Activated gamma-delta T cell treated with anti-CD3 and anti-CD28 coated beads, Interleukin-2, amount 50 U/mL, for 16 hours (primary cell): Measurements from ENCODE around the gene HSD17B13.
"Not testable (repeated sequence)": the region's sequence is repeated elsewhere in the genome, so short reads cannot be mapped to it uniquely, and the experiment has no call there.

Experiments
- DNase-seq: peaks from one replicate; pipeline ENCODE4 v3.0.0-alpha.2; 2020; ENCODE audit warnings: low read depth

The HSD17B13 gene

DNA sequence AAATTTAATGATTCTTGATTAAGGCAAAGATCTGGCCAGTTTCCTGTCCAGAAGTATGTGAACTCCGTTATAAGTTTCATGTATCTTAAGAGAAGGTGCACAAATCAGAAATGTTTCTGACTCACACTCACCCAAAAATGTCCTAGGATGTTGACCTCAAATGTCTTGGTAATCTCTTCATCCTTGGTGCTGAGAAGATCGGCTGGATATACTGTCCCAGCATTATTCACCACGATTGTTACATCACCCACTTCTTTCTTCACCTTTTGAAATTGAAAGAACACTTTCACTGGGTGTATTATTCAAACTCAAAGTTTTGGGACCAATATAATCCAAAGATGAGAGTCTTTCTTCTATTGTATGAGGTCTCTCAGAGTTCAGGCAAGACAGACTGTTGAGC is 5.7 kb downstream of the HSD17B13 start:
- no peak for DNase-seq

DNA sequence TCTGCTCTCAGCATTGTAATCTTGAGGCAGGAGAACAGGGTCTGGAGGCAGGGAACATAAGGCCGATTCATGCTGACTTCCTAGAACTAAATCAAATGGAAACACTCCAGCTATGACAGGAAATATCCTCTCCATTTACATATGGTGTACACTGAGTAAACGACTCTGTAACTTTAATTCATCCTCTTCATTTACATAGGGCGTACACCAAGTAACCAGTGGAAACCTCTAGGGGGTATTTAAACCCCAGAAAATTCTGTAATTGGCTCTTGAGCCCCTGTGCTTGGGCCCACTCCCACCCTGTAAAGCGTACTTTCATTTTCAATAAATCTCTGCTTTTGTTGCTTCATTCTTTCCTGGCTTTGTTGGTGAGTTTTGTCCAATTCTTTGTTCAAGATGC is 7.7 kb downstream of the HSD17B13 start:
- DNase-seq: not testable (repeated sequence)

DNA sequence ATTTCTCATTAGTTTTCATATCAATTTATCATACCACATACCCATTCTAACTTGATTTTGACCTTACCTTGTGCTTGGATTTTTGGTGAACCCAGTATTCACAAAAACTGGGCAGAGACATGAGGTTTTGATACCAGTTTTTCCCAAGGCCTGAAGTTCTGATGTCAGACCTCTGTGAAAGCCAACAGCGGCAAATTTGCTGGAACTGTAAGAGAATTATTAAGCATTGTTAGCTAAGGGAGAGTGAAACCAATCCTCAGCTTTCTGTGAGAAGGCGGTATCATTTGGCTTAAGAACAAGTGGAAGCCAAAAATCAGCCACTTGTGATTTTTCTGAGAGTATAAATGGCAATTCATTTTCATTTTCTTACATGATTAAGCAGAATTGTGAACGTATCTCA is 8.9 kb downstream of the HSD17B13 start:
- no peak for DNase-seq

DNA sequence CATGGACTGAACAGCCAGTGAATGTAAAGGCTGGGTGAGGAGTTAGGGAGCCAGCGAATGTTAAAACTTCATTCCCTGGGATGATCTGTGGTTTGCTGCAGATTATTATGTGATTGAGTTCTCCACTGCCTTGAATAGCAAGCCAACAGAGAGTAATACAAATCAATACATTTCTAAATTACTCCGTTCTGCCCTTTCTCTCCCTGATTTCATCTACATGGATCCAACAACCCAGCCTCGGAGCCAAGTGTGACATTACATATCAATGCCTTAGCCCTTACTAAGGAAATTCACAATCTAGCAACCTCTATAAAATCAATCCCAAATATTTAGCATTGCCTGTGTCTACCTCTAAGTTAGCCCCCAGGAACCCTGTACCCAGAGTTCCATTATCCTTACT is 11.0 kb downstream of the HSD17B13 start:
- no peak for DNase-seq

DNA sequence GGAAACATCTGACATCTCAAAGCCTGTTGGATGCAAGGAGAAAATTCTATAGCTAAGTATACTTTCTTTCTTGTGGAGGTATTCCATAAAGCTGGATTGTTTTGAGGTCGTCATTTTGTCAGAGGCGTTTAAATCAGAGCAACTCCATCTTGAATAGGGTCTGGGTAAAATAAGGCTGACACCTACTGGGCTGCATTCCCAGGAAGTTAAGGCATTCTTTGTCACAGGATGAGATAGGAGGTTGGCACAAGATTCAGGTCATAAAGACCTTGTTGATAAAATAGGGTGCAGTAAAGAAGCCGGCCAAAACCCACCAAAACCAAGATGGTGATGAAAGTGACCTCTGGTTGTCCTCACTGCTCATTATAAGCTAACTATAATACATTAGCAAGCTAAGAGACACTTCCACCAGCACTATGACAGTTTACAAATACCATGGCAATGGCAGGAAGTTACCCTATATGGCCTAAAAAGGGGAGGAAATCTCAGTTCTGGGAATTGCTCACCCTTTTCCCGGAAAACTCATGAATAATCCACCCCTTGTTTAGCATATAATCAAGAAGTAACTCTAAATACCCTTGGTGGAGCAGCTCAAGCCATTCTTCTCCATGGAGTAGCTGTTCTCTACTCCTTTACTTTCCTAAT is 11.9 kb downstream of the HSD17B13 start:
- no peak for DNase-seq

DNA sequence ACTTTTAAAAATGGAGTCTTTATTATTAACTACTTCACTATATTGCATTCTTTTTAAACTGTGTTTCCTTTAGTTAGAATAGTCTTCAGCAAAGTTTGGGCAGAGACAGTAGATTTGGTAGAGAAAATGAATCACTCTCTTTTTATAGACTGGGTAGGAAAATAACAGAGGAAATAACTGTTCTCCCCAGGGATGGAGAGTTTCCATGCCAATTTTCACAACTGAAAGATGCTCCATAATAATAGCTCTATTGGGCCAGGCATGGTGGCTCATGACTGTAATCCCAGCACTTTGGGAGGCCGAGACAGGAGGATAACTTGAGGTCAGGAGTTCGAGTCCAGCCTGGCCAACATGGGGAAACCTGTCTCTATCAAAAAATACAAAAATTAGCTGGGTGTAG is 13.1 kb downstream of the HSD17B13 start:
- DNase-seq: no peak

DNA sequence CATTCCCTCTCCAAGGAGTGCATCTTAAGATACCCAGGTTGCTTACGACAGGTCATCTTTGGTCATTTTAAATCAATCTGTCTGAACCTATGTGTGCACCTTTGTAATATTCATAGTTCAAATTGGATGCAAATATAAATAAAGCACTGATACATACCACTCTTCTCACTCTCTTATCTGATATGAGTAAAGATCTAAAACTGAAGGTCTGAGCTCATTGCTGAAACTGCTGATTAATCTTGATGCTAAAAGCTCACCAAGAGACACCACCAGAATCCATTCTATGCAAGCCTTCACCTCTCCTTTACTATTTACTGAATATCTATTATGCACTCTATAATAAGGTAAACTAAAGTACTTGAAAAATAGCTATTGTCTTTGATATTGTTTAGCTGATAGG is 16.6 kb downstream of the HSD17B13 start:
- DNase-seq: no peak

DNA sequence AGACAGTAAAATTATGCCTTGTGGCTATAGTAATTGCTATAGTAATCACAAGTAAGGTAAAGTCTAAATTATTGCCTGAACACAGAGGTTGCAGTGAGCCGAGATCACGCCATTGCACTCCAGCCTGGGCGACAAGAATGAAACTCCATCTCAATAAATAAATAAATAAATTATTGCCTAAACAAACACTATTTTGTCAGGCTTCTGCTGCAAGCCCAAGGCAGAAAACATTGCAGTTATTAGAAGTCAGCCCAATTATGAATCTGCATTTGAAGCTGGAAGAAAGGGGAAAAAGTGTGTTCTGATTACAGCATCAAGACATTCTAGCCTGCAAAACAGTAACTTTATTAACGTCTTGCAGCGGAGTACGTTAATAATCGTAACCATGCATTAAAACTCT is 17.1 kb downstream of the HSD17B13 start:
- DNase-seq: no peak

DNA sequence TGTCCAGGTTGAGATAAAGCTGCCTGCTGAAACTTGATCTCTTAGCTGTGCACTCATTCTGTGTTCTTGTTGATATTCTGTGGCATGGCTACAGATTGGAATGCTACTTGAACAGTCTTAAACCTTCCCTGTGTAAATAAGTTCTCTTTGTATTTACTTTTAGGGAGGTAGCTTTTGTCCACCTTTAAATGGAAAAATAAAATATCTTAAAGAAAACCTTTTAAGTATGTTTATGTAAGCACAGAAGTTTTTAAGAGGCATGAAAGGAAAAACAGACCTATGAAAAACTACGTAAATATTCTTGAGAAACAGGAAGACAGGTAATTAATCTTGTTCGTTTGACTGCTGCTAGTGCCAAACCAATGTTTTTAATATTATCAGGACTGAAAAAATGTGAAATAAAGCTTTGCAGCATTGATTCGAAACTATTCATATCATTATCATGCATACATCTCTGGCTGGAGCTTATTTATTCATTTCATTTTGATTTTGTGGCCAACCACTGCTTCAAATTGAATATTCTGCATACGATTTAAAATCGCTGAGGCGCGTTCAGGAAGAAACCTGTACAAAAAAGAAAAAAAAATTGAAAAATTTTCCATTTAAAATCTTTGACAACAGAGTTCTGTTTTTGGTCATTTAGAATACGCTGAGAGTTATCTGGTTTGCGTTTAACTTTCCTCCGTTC is 17.8 kb downstream of the HSD17B13 start:
- no peak for DNase-seq

DNA sequence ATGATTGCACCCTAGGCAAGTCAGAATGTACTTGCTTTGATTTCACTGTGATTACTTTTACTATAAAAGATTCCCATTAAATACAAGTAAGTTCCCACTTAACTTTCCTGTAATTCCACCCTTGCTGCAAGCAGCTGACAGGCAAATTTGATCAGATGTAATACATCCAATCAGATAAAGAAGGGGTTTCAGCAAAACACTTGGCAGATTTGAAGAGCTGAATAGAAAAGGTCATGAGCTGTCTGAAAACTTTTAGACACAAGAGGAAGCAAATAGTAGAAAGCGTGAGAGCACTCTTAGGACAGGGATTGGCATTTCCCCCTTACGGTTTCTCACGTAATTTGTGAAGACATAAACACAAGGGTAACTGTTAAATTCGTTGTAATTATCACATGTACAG is 22.8 kb downstream of the HSD17B13 start:
- no peak for DNase-seq

DNA sequence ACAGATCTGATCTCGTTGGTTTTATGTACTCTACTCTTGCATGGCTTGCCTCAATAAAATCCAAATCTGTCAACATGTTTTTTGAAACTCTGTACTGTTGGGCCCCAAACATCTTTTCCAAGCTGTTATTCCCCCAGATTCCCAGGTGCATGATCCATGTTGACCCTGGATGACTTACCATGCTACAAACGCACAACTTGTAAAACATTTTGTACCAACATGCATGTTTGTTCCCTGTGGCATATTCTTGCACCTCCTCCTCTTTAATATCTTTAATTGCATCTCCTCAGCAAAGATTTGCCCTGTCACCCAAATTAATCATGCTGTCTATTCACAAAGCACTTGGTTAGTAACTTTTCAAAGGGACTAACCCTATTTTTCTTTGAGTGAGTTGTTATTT is 24.3 kb downstream of the HSD17B13 start:
- DNase-seq: no peak

DNA sequence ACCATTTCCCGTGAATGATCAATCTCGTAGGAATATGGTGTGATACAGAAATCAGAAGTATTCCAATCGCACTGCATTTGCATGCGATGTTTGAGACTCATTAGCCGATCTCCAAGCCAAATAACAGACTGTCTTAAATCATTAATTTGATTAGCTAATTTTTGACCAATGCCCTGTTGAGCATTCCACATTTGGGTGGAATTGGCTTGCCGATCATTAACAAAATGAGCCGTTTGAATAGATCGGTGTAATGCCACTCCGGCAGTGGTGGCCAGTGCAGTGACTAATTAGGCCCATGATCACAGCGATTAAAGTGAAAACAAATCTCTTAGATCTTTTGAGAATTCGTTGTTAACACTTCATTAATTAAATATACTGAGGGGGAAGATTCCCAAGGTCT is 27.8 kb downstream of the HSD17B13 start:
- DNase-seq: not testable (repeated sequence)

DNA sequence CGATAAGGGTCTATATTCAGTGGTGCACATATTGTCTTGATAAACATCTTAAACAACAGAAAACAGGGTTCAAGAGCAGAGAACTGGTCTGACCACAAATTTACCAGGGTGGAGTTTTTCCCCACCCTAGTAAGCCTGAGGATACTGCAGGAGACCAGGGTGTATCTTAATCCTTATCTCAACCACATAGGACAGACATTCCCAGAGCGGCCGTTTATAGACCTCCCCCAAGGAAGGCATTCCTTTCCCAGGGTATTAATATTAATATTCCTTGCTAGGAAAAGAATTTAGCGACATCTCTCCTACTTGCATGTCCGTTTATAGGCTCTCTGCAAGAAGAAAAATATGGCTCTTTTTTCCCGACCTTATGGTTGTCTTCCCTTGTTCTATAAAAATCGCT is 28.8 kb downstream of the HSD17B13 start:
- DNase-seq: not testable (repeated sequence)

DNA sequence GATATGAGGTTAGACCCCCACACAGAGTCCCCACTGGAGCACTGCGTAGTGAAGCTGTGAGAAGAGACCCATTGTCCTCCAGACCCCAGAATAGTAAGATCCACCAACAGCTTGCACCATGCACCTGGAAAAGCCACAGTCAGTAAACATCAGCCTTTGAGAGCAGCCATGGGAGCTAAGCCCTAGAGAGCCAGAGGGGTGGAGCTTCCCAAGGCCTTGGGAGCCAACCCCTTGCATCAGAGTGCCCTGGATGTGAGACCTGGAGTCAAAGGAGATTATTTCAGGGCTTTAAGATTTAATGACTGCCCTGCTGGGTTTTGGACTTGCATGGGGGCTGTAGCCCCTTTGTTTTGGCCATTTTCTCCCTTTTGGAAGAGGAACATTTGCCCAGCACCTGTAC is 35.7 kb downstream of the HSD17B13 start:
- no peak for DNase-seq

DNA sequence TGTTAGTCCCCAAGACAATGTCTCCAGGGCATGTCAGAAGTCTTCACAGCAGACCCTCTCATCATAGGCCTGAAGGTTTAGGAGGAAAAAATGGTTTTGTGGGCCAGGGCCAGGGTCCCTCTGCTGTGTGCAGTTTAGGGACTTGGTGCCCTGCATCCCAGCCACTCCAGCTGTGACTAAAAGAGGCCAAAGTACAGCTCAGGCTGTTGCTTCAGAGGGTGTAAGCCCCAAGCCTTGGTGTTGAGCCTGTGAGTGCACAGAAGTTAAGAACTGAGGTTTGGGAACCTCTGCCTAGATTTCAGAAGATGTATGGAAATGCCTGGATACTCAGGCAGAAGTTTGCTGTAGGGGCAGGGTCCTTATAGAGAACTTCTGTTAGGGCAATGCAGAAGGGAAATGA is 38.4 kb downstream of the HSD17B13 start:
- DNase-seq: not testable (repeated sequence)

DNA sequence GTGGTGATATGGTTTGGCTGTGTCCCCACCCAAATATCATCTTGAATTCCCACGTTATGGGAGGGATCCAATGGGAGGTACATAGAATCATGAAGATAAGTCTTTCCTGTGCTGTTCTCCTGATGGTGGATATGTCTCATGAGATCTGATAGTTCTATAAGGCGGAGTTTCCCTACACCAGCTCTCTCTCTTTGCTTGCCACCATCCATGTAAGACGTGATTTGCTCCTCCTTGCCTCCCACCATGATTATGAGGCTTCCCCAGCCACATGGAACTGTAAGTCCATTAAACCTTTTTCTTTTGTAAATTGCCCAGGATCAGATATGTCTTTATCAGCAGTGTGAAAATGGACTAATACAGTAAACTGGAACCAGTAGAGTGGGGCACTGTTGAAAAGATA is 39.5 kb downstream of the HSD17B13 start:
- no peak for DNase-seq

DNA sequence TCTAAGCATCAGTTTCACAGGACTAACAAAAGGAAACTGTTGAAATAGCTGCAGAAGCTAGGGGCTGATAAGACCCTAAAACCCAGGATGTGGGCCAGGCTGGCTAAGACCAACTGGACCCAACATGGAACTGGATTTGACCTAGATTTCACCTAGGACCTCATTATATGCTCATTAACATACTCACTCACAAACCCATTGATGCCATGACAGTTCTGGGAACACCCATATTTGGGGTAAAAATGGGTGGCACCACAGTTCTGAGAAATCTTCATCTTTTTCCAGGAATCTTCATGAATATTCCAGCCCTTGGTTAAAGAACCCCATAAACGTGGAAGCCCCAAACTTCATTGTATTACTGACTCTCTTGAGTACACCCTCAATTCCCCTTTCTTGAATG is 41.1 kb downstream of the HSD17B13 start:
- DNase-seq: no peak

DNA sequence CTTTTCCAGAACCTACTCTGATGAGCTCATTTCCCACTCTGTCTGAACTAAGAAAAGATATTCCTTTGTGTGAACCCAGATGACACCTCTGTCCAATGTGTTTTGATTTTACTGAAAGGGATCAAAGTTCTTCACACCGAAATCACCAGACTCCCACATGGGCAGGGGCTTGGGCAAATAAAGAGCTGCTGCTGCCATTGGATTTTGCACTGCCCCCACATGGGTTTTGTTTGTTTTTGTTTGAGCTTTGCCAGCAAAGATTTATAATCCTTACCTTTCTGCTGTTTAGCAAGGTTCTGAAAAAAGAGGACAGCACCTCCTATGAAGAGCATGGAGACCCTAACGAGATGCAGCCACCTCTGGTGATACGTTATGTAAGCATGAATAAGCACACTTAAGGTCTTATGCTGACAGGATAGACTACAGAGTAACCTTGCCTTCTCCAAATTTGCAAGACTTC is 44.3 kb downstream of the HSD17B13 start:
- no peak for DNase-seq

DNA sequence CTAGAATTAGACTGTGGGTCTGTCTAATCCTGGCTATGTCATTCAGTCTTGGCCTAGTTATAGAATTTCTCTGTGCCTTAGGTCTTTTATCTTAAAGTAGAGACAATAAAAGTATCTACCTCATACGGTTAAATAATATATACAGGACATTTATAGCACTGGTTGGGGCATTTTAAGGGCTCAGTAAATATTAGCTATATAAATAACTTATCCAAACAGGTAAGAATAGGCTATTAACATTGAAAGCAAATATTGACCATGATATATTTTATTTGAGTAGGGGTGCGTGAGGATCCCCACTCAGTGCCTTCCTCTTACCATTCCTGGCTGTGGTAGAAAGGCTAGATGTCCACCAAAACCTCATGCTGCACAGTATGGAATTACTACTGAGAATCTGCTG is 47.4 kb downstream of the HSD17B13 start:
- no peak for DNase-seq

DNA sequence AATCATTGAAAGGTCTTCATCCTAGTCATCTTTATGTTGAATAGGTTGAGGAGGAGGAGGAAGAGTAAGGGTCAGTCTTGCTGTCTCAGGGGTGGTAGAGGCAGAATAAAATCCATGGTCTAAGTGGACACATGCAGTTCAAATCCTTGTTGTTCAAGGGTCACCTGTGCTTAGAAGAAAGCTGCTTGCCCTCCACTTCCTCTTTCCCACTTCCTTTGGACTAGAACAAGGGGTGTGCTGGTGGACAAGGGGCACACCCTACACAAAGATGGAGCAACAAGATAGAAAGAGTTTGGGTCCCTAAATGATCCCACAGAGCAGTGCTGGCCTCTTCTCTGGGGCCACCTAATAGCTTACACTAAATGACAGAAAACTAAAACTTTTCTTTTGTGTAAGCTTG is 47.9 kb downstream of the HSD17B13 start:
- DNase-seq: no peak

DNA sequence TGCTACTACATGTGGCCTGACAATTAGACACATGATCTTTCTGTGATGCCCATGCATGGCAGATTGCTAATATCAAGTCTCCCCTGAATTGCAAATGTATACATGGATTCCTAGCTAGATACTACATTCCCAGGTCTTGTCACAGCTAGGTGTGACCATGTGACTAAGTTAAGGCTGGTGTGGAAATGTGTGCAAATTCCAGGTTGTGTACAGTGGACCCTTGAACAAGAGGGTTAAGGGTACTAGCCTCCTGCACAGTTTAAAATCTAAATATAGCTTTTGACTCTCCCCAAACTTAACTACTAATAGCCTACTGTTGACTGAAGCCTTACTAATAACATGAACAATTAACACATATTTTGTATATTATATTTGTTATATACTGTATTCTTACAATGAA is 48.4 kb downstream of the HSD17B13 start:
- no peak for DNase-seq

DNA sequence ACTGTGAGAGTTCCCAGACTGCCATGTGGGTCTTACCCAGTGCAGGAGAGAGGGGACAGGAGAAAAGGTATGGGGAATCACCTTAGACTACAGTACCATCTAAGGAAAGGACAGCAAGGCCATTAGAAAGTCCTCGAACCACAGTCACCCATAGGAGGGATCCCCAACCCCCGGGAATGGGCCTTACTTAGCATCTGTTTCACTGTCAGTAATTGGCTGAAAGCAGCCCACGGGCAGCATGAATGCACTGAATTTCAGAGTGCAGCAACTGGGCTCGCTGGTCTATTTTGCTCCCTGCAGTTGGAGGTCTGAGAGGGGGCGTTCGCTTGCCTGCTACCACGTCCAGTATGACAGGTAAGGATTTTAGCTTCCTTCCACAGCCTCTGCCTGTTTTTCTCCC is 51.9 kb downstream of the HSD17B13 start:
- no peak for DNase-seq

DNA sequence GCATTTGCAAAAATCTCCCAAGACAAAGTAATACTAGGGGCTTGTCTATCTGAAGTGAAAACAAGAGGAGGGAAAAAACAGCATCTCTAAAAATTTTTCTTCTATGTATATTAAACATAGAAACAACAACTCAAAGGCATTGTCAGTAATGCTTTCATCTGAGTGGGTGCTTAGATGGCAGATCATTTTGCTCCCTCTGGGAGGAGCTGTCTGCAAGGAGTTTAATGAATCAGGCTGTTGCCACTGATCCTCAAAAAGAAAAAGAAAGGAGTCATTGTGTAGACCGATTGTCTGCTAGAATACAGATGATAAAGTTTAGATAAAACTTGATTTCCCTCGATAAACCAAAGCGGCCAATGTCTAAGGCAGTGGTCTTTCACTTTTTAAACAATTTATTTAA is 52.5 kb downstream of the HSD17B13 start:
- DNase-seq: no peak

DNA sequence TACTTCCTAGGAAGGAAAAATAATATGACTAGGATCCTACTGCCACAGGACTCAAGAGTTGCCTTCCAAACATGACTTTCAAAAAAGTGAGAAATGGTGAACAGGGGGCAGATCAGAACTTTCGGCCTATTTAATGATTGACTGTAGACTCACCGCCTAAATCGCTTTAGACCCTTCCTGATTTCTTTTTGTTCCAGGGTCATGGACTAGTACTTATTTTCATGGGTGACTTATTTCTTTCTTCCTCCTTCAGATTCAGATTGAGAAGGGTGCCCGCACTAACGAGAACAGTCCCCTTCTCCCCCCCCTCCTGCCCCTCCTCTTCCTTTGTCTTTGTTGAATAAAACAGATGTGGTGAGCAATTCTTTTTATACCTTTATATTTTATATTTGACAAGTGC is 54.3 kb downstream of the HSD17B13 start:
- DNase-seq: no peak
